ENCODE data around the gene ZNF132.
A peak's percentile ranks its signal among the peaks of the same experiment; 100 is the strongest.
"Not testable (repeated sequence)": the region's sequence is repeated elsewhere in the genome, so short reads cannot be mapped to it uniquely, and the experiment has no call there.

ZNF132 gene

DNA sequence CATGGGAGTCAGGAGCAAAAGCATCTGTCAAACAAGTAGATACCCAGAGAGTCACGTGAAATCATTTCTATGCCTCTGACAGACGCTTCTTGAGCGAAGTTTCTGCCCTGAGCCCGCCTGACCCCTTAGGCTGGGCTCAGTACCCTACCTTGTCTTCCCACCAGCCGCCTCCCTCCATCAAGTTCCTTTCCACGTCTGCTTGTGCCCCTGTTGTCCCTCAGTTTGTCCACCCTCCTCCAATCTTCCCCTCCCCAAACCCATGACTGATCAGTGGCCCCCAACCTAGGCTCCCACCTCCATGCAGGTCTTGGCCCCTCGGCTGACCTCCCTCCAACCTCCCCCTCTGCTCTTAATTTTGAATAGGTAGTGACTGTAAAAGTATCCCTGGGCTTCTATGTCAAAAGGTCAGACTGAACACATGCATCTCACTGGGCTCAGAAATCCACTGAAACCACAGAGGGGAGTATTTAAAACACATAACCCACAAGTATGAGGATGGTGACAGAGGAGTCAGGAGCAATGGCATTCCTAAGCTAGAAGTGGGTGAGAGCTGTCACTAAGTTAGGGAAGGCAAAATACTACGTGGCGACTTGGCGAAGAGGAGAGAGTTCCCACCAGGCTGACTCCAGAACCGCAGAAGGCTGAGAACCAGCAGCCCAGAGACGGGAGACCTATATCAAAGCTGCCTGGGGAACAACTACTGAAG lies 34.5 kb upstream of the ZNF132 start:
- H3K9me3 ChIP-seq (ENCODE audit: insufficient read depth, low read length), result no peaks in the 10 kb centered on the region
- DNase-seq (ENCODE audit: low read depth, low spot score), result no peak
- peaks cover 37% of the 10 kb centered on the region for H3K36me3 ChIP-seq (ENCODE audit: insufficient read depth, insufficient read length, low read length)
- H3K4me3 ChIP-seq (ENCODE audit: insufficient read length, low read depth), result no peak overlapping the region
- TF ChIP-seq ZNF274 (IDR thresholded peaks at IDR 0.05; ENCODE audit: low read depth, low read length) (no peak), YY1 (IDR thresholded peaks at IDR 0.05; ENCODE audit: insufficient read depth, insufficient read length) (no peak), SUZ12 (IDR thresholded peaks at IDR 0.05; ENCODE audit: extremely low read depth, insufficient read depth, insufficient read length) (no peak)
- H3K9ac ChIP-seq (ENCODE audit: insufficient read length, low read depth), result peak overlapping the region; percentile 95
- peaks cover 9% of the 10 kb centered on the region for H3K4me1 ChIP-seq (ENCODE audit: insufficient read depth, insufficient read length)
- H3K27me3 ChIP-seq (ENCODE audit: insufficient read depth, insufficient read length), result no peaks in the 10 kb centered on the region

DNA sequence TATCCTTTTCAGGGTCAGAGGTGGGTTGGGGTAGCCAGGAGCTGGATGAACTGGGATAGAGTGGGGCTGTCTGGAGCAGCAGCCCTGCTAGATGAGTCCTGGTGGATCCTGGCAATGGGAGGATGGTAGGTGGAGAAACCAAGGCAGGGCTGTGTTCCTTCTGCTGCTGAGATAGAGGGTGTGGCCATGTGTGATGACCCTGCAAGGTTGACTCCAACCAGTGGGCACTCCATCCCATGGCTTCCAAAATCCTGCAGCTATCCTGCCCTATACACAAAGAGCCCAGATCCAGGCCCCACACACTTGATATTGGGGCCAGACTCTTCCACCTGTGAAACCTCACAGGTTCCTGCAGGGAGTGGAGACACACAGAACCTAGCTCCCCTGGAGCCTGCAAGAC lies 33.8 kb upstream of the ZNF132 start:
- Histone ChIP-seq H3K4me1 (ENCODE audit: insufficient read depth, insufficient read length) (peaks cover 9% of the 10 kb centered on the region), H3K9me3 (ENCODE audit: insufficient read depth, low read length) (no peaks in the 10 kb centered on the region), H3K4me3 (ENCODE audit: insufficient read length, low read depth) (no peak overlapping the region), H3K36me3 (ENCODE audit: insufficient read depth, insufficient read length, low read length) (peaks cover 40% of the 10 kb centered on the region), H3K27me3 (ENCODE audit: insufficient read depth, insufficient read length) (no peaks in the 10 kb centered on the region), H3K9ac (ENCODE audit: insufficient read length, low read depth) (no peak overlapping the region)
- TF ChIP-seq SUZ12 (IDR thresholded peaks at IDR 0.05; ENCODE audit: extremely low read depth, insufficient read depth, insufficient read length), result no peak
- TF ChIP-seq YY1 (IDR thresholded peaks at IDR 0.05; ENCODE audit: insufficient read depth, insufficient read length), result no peak
- TF ChIP-seq ZNF274 (IDR thresholded peaks at IDR 0.05; ENCODE audit: low read depth, low read length), result no peak
- no peak for DNase-seq (ENCODE audit: low read depth, low spot score)

DNA sequence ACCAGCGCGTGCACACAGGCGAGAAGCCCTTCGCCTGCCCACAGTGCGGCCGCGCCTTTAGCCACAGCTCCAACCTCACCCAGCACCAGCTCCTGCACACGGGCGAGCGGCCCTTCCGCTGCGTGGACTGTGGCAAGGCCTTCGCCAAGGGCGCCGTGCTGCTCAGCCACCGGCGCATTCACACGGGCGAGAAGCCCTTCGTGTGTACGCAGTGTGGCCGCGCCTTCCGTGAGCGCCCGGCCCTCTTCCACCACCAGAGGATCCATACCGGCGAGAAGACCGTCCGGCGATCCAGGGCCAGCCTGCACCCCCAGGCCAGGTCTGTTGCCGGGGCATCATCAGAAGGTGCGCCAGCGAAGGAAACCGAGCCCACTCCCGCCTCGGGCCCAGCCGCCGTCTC lies 31.8 kb upstream of the ZNF132 start:
- Histone ChIP-seq H3K36me3 (ENCODE audit: insufficient read depth, insufficient read length, low read length) (peaks cover 34% of the 10 kb centered on the region), H3K4me3 (ENCODE audit: insufficient read length, low read depth) (no peak overlapping the region), H3K9ac (ENCODE audit: insufficient read length, low read depth) (no peak overlapping the region), H3K9me3 (ENCODE audit: insufficient read depth, low read length) (no peaks in the 10 kb centered on the region), H3K4me1 (ENCODE audit: insufficient read depth, insufficient read length) (peaks cover 3% of the 10 kb centered on the region), H3K27me3 (ENCODE audit: insufficient read depth, insufficient read length) (no peaks in the 10 kb centered on the region)
- DNase-seq (ENCODE audit: low read depth, low spot score), result no peak
- TF ChIP-seq SUZ12 (IDR thresholded peaks at IDR 0.05; ENCODE audit: extremely low read depth, insufficient read depth, insufficient read length) (no peak), ZNF274 (IDR thresholded peaks at IDR 0.05; ENCODE audit: low read depth, low read length) (no peak), YY1 (IDR thresholded peaks at IDR 0.05; ENCODE audit: insufficient read depth, insufficient read length) (no peak)

DNA sequence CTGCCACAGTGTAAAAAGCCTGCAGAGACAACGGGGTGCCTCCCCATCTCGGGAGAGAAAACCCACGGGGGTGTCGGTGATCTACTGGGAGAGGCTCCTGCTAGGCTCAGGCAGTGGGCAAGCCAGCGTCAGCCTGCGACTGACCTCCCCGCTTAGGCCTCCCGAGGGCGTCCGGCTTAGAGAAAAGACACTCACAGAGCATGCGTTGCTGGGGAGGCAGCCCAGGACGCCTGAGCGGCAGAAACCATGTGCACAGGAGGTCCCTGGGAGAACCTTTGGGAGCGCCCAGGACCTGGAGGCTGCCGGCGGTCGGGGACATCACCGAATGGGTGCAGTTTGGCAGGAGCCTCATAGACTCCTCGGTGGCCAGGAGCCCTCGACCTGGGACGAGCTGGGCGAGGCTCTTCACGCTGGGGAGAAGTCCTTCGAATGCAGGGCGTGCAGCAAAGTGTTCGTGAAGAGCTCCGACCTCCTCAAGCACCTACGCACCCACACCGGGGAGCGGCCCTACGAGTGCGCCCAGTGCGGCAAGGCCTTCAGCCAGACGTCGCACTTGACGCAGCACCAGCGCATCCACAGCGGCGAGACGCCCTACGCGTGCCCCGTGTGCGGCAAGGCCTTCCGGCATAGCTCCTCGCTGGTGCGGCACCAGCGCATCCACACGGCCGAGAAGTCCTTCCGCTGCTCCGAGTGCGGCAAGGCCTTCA lies 31.0 kb upstream of the ZNF132 start:
- H3K9me3 ChIP-seq (ENCODE audit: insufficient read depth, low read length); H3K4me1 ChIP-seq (ENCODE audit: insufficient read depth, insufficient read length); H3K4me3 ChIP-seq (ENCODE audit: insufficient read length, low read depth); DNase-seq (ENCODE audit: low read depth, low spot score); H3K27me3 ChIP-seq (ENCODE audit: insufficient read depth, insufficient read length); H3K9ac ChIP-seq (ENCODE audit: insufficient read length, low read depth): not testable (repeated sequence)
- H3K36me3 ChIP-seq (ENCODE audit: insufficient read depth, insufficient read length, low read length), result peaks cover 34% of the 10 kb centered on the region

DNA sequence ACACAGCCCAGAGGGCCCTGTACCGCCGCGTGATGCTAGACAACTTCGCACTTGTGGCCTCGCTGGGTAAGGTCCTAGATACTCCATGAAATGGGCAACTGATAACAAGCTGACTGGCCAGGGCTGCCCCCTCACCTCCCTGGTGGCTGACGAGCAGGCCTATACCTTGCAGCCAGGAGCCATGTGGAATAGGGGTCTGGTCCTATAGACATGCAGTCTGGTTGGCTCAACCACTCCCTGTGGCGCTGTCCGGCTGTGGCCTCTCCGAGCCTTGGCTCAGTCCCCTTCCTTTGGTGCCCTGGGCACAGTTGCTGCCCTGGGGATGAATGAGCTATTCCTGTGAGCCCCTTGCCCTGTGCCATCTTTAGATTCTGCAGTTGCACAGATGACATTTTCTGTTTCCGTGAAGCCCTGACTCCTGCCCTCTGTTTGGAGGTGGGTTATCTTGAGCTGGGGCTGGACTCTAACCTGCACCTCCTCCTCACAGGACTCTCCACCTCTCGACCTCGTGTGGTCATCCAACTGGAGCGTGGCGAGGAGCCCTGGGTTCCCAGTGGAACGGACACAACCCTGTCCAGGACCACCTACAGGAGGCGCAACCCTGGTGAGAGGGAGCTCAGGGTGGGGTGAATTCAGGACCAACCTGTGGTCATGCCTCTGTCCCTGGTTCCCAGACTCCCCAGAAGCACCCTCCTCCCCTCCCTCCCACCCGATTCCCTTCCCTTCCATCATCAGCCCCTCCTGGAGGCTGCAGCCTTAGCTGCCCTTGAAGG lies 29.5 kb upstream of the ZNF132 start:
- TF ChIP-seq ZNF274 (IDR thresholded peaks at IDR 0.05; ENCODE audit: low read depth, low read length) (no peak), SUZ12 (IDR thresholded peaks at IDR 0.05; ENCODE audit: extremely low read depth, insufficient read depth, insufficient read length) (no peak), YY1 (IDR thresholded peaks at IDR 0.05; ENCODE audit: insufficient read depth, insufficient read length) (no peak)

DNA sequence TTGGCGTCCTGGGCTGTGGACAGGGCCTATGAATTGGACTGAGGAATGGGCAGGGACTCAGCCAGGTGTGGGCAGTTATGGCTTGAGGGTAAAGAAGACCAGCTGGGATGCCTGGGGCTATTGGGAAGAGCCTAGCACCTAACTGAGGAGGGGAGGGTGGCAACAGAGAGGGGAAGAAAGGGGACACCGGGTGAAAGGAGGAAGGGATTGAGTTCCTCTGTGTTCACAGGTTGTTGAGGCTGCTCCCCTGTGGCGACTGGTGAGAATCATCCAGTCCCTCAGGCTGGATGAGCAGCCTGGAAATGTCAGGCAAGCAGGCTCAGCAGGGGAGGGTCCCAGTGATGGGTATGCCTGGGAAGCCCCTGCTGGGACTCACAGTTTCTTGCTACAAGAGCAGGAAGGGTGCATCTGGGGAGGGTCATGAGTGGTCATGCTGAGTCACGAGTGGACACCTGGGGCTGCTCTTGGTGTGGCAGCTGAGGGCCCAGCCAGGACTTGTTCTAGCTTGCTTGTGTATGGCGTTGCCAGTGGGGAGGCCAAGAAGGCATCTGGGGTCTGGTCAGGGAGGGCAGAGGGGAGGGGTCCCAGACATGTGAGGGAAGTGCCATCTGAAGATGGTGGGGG lies 28.4 kb upstream of the ZNF132 start:
- no peak for TF ChIP-seq YY1 (IDR thresholded peaks at IDR 0.05; ENCODE audit: insufficient read depth, insufficient read length)
- no peak for TF ChIP-seq SUZ12 (IDR thresholded peaks at IDR 0.05; ENCODE audit: extremely low read depth, insufficient read depth, insufficient read length)
- TF ChIP-seq ZNF274 (IDR thresholded peaks at IDR 0.05; ENCODE audit: low read depth, low read length), result no peak
- DNase-seq (ENCODE audit: low read depth, low spot score), result no peak
- H3K9ac ChIP-seq (ENCODE audit: insufficient read length, low read depth), result no peak overlapping the region
- no peak overlapping the region for H3K4me3 ChIP-seq (ENCODE audit: insufficient read length, low read depth)
- H3K27me3 ChIP-seq (ENCODE audit: insufficient read depth, insufficient read length), result peaks cover 13% of the 10 kb centered on the region
- H3K9me3 ChIP-seq (ENCODE audit: insufficient read depth, low read length), result no peaks in the 10 kb centered on the region
- peaks cover 2% of the 10 kb centered on the region for H3K4me1 ChIP-seq (ENCODE audit: insufficient read depth, insufficient read length)
- H3K36me3 ChIP-seq (ENCODE audit: insufficient read depth, insufficient read length, low read length), result peaks cover 28% of the 10 kb centered on the region

More for the DNA sequence above, 29.5 kb upstream of the ZNF132 start:
- DNase-seq (ENCODE audit: low read depth, low spot score), result no peak
- Histone ChIP-seq H3K9ac (ENCODE audit: insufficient read length, low read depth) (no peak overlapping the region), H3K27me3 (ENCODE audit: insufficient read depth, insufficient read length) (peaks cover 13% of the 10 kb centered on the region), H3K4me1 (ENCODE audit: insufficient read depth, insufficient read length) (peaks cover 2% of the 10 kb centered on the region), H3K4me3 (ENCODE audit: insufficient read length, low read depth) (no peak overlapping the region), H3K36me3 (ENCODE audit: insufficient read depth, insufficient read length, low read length) (peaks cover 34% of the 10 kb centered on the region), H3K9me3 (ENCODE audit: insufficient read depth, low read length) (no peaks in the 10 kb centered on the region)
